GM12892 (cell line): ENCODE measurements around the gene KIRREL3.

ENCODE experiments used
- DNase-seq: peaks from one replicate; pipeline ENCODE4 v3.0.0; 2011; ENCODE audit not compliant: insufficient read length
- FAIRE-seq: peaks from 2 replicates; lab custom pipeline; 2011; peaks lifted over from hg19 to GRCh38; lab: Jason Lieb, UNC
- POLR2A ChIP-seq: IDR thresholded peaks from 2 replicates; pipeline ENCODE4 v1.6.1; 2011; ENCODE audit warnings: low read depth, low read length, control low read depth
- POLR2AphosphoS5 ChIP-seq: IDR thresholded peaks from 2 replicates; pipeline ENCODE4 v1.6.1; 2011; ENCODE audit warnings: low read depth, low read length, control low read depth
- TAF1 ChIP-seq: IDR thresholded peaks from 2 replicates; pipeline ENCODE4 v1.6.1; 2011; ENCODE audit warnings: low read depth, mild to moderate bottlenecking, control low read depth, low read length, borderline replicate concordance

Gene KIRREL3

GRCh38 chr11:126564566-126564965 lies 436.0 kb downstream of the KIRREL3 start:
- FAIRE-seq: no peak
- no peak for DNase-seq
- no peak for TF ChIP-seq TAF1
- no peak for TF ChIP-seq POLR2A
- no peak for TF ChIP-seq POLR2AphosphoS5

DNA sequence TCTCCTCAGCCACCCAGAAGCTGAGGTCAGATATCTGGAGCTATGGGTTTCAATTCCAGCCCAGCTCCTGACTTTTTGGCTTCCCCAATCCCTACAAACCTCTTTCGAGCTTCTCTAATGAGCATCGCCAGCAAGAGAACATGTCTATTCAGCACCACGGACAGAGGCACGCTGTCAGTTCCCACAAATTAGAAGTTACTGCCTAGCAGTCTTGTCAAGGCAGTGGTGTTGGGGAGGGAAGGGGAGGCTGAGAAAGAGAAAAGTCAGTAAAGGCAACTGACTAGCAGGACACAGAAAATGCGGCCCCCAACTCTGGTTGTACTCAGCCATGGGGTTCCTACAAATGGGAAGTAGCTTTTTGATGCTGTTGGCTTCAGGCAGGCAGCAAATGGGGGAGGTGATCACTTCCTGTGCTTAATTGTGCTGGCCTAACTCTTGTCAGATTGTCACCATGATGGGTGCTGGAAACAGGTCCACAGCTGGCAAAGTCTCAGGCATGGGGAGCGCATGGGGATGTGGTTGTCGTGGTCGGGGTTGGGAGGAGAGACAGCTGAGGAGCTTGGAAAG lies 439.2 kb downstream of the KIRREL3 start:
- TF ChIP-seq TAF1: no peak
- TF ChIP-seq POLR2A: no peak
- no peak for TF ChIP-seq POLR2AphosphoS5
- DNase-seq (no peak), FAIRE-seq (no peak)

GRCh38 chr11:126560221-126560620 lies 440.3 kb downstream of the KIRREL3 start:
- TF ChIP-seq TAF1 (no peak), POLR2AphosphoS5 (no peak), POLR2A (no peak)
- FAIRE-seq: no peak

GRCh38 chr11:126548581-126549550 lies 451.7 kb downstream of the KIRREL3 start:
- DNase-seq (no peak), FAIRE-seq (no peak)
- TF ChIP-seq POLR2A (no peak), TAF1 (no peak), POLR2AphosphoS5 (no peak)

More at GRCh38 chr11:126560221-126560620, 440.3 kb downstream of the KIRREL3 start:
- no peak for DNase-seq

DNA sequence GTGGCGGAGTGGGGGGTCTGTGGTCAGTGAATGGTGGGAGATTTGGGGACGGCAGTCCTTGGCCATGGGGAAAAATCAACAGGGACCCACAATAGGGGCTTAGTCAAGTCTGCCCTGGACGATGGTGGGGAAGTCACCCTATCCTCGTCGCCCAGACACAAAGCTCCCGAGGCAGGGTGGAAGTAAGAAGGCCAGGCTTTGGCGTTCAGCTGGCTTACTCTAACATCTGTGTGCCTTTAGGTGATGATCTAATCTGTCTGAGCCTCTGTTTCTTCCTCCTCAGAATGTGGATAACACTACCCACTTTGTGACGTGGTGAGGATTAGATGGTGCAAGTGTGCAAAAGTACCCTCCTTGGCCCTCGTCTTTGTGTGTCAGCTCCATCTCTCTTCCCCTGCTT lies 452.9 kb downstream of the KIRREL3 start:
- no peak for TF ChIP-seq POLR2AphosphoS5
- no peak for TF ChIP-seq POLR2A
- TF ChIP-seq TAF1: no peak
- FAIRE-seq (no peak), DNase-seq (no peak)

GRCh38 chr11:126547161-126547560 lies 453.4 kb downstream of the KIRREL3 start:
- TF ChIP-seq TAF1: no peak
- TF ChIP-seq POLR2A: no peak
- no peak for TF ChIP-seq POLR2AphosphoS5
- DNase-seq (no peak), FAIRE-seq (no peak)

DNA sequence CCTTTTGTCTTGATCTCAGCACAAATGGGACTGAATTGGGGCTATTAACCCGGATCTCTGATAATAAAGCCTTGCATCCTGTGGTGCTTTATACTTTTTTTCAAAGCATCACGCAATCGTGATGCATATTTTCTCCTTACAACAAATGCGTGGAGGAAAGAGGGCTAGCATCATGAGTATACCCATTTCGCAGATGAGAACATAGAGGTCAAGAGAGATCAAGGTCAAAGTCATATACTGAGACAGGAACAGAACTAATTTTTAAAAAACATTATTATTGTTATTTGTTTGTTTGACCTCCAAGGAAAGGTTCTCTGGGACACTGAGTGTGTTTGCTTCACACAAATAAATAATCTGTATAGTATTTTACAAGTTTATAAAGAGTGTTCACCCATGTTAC lies 453.9 kb downstream of the KIRREL3 start:
- FAIRE-seq: no peak
- DNase-seq: no peak
- TF ChIP-seq POLR2A (no peak), POLR2AphosphoS5 (no peak), TAF1 (no peak)

DNA sequence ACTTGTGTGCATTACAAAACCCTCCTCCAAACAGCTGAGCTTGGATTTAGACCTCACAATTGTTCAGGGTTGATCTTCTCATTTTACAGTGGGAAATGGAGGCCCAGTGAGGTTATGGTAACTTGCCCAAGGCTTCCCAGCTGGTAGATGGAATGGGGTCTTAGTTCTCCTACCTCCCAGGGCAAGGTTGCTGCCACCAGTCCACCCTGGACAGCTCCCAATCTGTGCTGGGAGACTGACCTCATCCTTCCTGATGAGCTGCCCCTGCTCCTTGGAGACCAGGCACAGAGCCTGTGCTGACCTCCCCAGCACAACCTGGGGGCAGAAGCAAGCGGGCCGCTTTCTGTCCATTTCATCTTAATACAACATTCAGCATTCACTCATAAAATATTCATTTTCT lies 454.4 kb downstream of the KIRREL3 start:
- FAIRE-seq (no peak), DNase-seq (no peak)
- TF ChIP-seq POLR2AphosphoS5 (no peak), TAF1 (no peak), POLR2A (no peak)

- DNase-seq: no peak
- TF ChIP-seq TAF1: no peak
- TF ChIP-seq POLR2AphosphoS5: no peak
- no peak for TF ChIP-seq POLR2A
- no peak for FAIRE-seq
Observed at GRCh38 chr11:126545057-126545555, 455.5 kb downstream of the KIRREL3 start.

- FAIRE-seq (no peak), DNase-seq (no peak)
- no peak for TF ChIP-seq POLR2AphosphoS5
- no peak for TF ChIP-seq TAF1
- no peak for TF ChIP-seq POLR2A
Observed at GRCh38 chr11:126544108-126545056, 456.2 kb downstream of the KIRREL3 start.

- TF ChIP-seq TAF1 (no peak), POLR2A (no peak), POLR2AphosphoS5 (no peak)
- no peak for FAIRE-seq
Observed at GRCh38 chr11:126543691-126544090, 456.9 kb downstream of the KIRREL3 start.

More at GRCh38 chr11:126543691-126544090, 456.9 kb downstream of the KIRREL3 start:
- no peak for DNase-seq
